Transverse colon (tissue), 4 donors: ENCODE measurements around the gene GSG1. TPM values are rescaled to one million over a fixed set of nuclear protein-coding genes. Genes with fewer than 3 reads are reported as not detected.
"Not testable (repeated sequence)": the region's sequence is repeated elsewhere in the genome, so short reads cannot be mapped to it uniquely, and the experiment has no call there.

Experiments used
- DNase-seq: peaks from one replicate; pipeline ENCODE4 v3.0.0-alpha.2; 2019
- H3K27ac ChIP-seq, 4 donors: fragments of 200-600 bp; sonication (generic); 2 replicates each; pipeline ENCODE4 v1.5.1; 2016 to 2018; ENCODE audit warnings: inconsistent platforms in 4 of 4
- H3K27me3 ChIP-seq: fragments of 200-600 bp; sonication (generic); 2 replicates; pipeline ENCODE4 v1.5.1; 2017; ENCODE audit warnings: inconsistent platforms
- H3K36me3 ChIP-seq, 4 donors: fragments of 200-600 bp; sonication (generic); 2 replicates each; pipeline ENCODE4 v1.5.1; 2017 to 2019; ENCODE audit warnings: inconsistent platforms in 4 of 4
- H3K4me1 ChIP-seq, 4 donors: fragments of 200-600 bp; sonication (generic); 2 replicates each; pipeline ENCODE4 v1.5.1; 2017 to 2020; ENCODE audit warnings: inconsistent platforms in 4 of 4
- H3K4me3 ChIP-seq, 4 donors: fragments of 200-600 bp; sonication (generic); 1 replicate in 1 of 4; 2 replicates in 3 of 4; pipeline versions ENCODE4 v1.5.1 to v1.6.1; 2017 to 2019; ENCODE audit warnings: inconsistent platforms in 4 of 4
- H3K9me3 ChIP-seq, 2 donors: fragments of 200-600 bp; sonication (generic); 2 replicates each; pipeline ENCODE4 v1.5.1; 2017 to 2019; ENCODE audit warnings: inconsistent platforms in 2 of 2
- CTCF ChIP-seq, 5 experiments: fragments of 200-600 bp in 3 of 5; fragments of 450-650 bp in 2 of 5; sonication (generic) in 3 of 5; IDR thresholded peaks; 1 replicate in 2 of 5; 2 replicates in 3 of 5; pipeline ENCODE4 v1.5.1; 2016 to 2017; ENCODE audit warnings: antibody characterized with exemption in 5 of 5, inconsistent platforms in 3 of 5, mild to moderate bottlenecking in 2 of 5, moderate library complexity in 1 of 5
- EP300 ChIP-seq: sonication (generic); formaldehyde crosslinking; IDR thresholded peaks from one replicate; pipeline ENCODE4 v1.6.1; 2017; ENCODE audit warnings: antibody characterized with exemption, low read depth
- POLR2A ChIP-seq: fragments of 450-650 bp; IDR thresholded peaks from one replicate; pipeline ENCODE4 v1.6.1; 2016; ENCODE audit warnings: antibody characterized with exemption, mild to moderate bottlenecking, moderate library complexity
- POLR2AphosphoS5 ChIP-seq, 3 donors: sonication (generic); formaldehyde crosslinking; IDR thresholded peaks; one replicate each; pipeline ENCODE4 v1.6.1; 2016; ENCODE audit warnings: antibody characterized with exemption in 3 of 3
- WGBS, 2 donors: methylation state at CpG; one replicate each; pipeline ENCODE4 v1.1.5; 2018; ENCODE audit warnings: low coverage in 1 of 2; 5-methylcytosine and 5-hydroxymethylcytosine counted together
- in situ Hi-C, 4 donors: fragments of 200-750 bp; cut with MboI; loops; one replicate each; pipeline versions ENCODE4 v1.15.0 to v1.15.1; 2017; ENCODE audit warnings: low sequenced_read_pairs in 3 of 4, low pct_ligation_motif_present in 1 of 4, low pct_unique_long_range_greater_than_20kb in 1 of 4
- intact Hi-C: fragments of 100-400 bp; cut with DNase I; formaldehyde crosslinking; loops from one replicate; pipeline ENCODE4 v1.15.1; 2023; ENCODE audit warnings: low total_unique reads
- total RNA-seq, 4 donors: library from RNA; depleted of rRNA; stranded (reverse); fragments of >200 nt; gene quantifications; one replicate each; pipeline ENCODE4 v1.1.0, GENCODE V29; 2016

GSG1 gene
- total RNA-seq, 4 donors from 2014 or later, result not detected

- 67 to 72% methylated on average over 2 of the region's 2 CpGs for WGBS, 2 donors
Measured at GRCh38 chr12:13060581-13060980, 42.9 kb downstream of the GSG1 start.

GRCh38 chr12:13053617-13054016, 49.9 kb downstream of the GSG1 start:
- H3K4me3 ChIP-seq, DNase-seq, H3K36me3 ChIP-seq, H3K4me1 ChIP-seq, in situ Hi-C loops, H3K27ac ChIP-seq: not testable (repeated sequence)
- WGBS, 2 donors, result 87 to 95% methylated on average over 3 to 6 of the region's 6 CpGs
- Histone ChIP-seq H3K27me3 (peaks cover 65% of the 10 kb centered on the region), H3K9me3 (peaks cover 7 to 15% of the 10 kb centered on the region in 2 donors)
- intact Hi-C loops, result loop anchor here (2.0 kb wide), 1 partner anchor 79 kb away; no protein-coding TSS in a partner anchor

More at GRCh38 chr12:13060581-13060980, 42.9 kb downstream of the GSG1 start:
- Histone ChIP-seq H3K27me3 (peaks cover 22% of the 10 kb centered on the region), H3K4me1 (no peaks in the 10 kb centered on the region), H3K9me3 (no peaks in the 10 kb centered on the region), H3K27ac (no peak overlapping the region), H3K4me3 (no peak overlapping the region), H3K36me3 (no peaks in the 10 kb centered on the region)
- intact Hi-C loops, result no loop called here
- in situ Hi-C loops, result no loop called here
- DNase-seq, result no peak
- TF ChIP-seq EP300 (no peak), POLR2AphosphoS5 (IDR thresholded peaks at IDR 0.05) (no peak), CTCF (IDR thresholded peaks at IDR 0.05) (no peak), POLR2A (no peak)

GRCh38 chr12:13052421-13052820, 51.0 kb downstream of the GSG1 start:
- H3K4me3 ChIP-seq, result no peak overlapping the region
- H3K9me3 ChIP-seq, result peaks cover 7 to 15% of the 10 kb centered on the region in 2 donors
- H3K36me3 ChIP-seq, result no peaks in the 10 kb centered on the region
- TF ChIP-seq EP300 (no peak), CTCF (IDR thresholded peaks at IDR 0.05) (no peak), POLR2AphosphoS5 (IDR thresholded peaks at IDR 0.05) (no peak), POLR2A (no peak)
- H3K27me3 ChIP-seq, result peaks cover 74% of the 10 kb centered on the region
- WGBS, 2 donors, result 49 to 50% methylated on average over 2 of the region's 2 CpGs
- H3K27ac ChIP-seq, result no peak overlapping the region
- peaks cover 0 to 7% (median 0%) of the 10 kb centered on the region in 4 donors for H3K4me1 ChIP-seq
- no peak for DNase-seq
- intact Hi-C loops, result no loop called here
- in situ Hi-C loops, result no loop called here

GRCh38 chr12:13049816-13050215, 53.7 kb downstream of the GSG1 start:
- in situ Hi-C loops (no loop called here), intact Hi-C loops (no loop called here)
- H3K27me3 ChIP-seq, result peaks cover 70% of the 10 kb centered on the region
- peaks cover 0 to 14% (median 3%) of the 10 kb centered on the region in 4 donors for H3K4me1 ChIP-seq
- H3K9me3 ChIP-seq, result peaks cover 7 to 15% of the 10 kb centered on the region in 2 donors
- TF ChIP-seq CTCF (IDR thresholded peaks at IDR 0.05), result no peak
- TF ChIP-seq POLR2A, result no peak
- no peak for TF ChIP-seq EP300
- no peak for TF ChIP-seq POLR2AphosphoS5 (IDR thresholded peaks at IDR 0.05)
- no peaks in the 10 kb centered on the region for H3K36me3 ChIP-seq
- 46 to 55% methylated on average over 3 of the region's 3 CpGs for WGBS, 2 donors
- H3K27ac ChIP-seq, result no peak overlapping the region
- no peak for DNase-seq
- no peak overlapping the region for H3K4me3 ChIP-seq

- no peaks in the 10 kb centered on the region for H3K9me3 ChIP-seq
- H3K4me3 ChIP-seq, result no peak overlapping the region
- H3K27ac ChIP-seq, result no peak overlapping the region
- no peak for DNase-seq
- peaks cover 82% of the 10 kb centered on the region for H3K27me3 ChIP-seq
- intact Hi-C loops (no loop called here), in situ Hi-C loops (no loop called here)
- TF ChIP-seq POLR2AphosphoS5 (IDR thresholded peaks at IDR 0.05) (peak in 2 of 3 donors; percentile 9 to 16), CTCF (IDR thresholded peaks at IDR 0.05) (no peak)
- 53 to 58% methylated on average over 1 of the region's 1 CpG for WGBS, 2 donors
- peaks cover 0 to 26% (median 11%) of the 10 kb centered on the region in 4 donors for H3K4me1 ChIP-seq
- H3K36me3 ChIP-seq, result no peaks in the 10 kb centered on the region
Measured at GRCh38 chr12:13046964-13047363, 56.5 kb downstream of the GSG1 start.
